Endodermal cell (in vitro differentiated cells): ENCODE data around the gene ZNF543. TPM values are rescaled to one million over a fixed set of nuclear protein-coding genes. Genes with fewer than 3 reads are reported as not detected.

Experiments used
- DNase-seq: peaks from one replicate; pipeline ENCODE4 v3.0.0-alpha.2; 2017
- H3K27ac ChIP-seq: 2 replicates; pipeline ENCODE4 v1.5.1; 2013; ENCODE audit warnings: mild to moderate bottlenecking, low read depth, low read length, moderate library complexity
- H3K27me3 ChIP-seq: 2 replicates; pipeline ENCODE4 v1.6.1; 2013; ENCODE audit warnings: mild to moderate bottlenecking, low read length, moderate library complexity; ENCODE audit not compliant: insufficient read depth, control insufficient read depth, poor library complexity, severe bottlenecking
- H3K36me3 ChIP-seq: 2 replicates; pipeline ENCODE4 v1.7.0; 2013; ENCODE audit warnings: mild to moderate bottlenecking, low read length, moderate library complexity; ENCODE audit not compliant: control insufficient read depth, insufficient read depth
- H3K4me1 ChIP-seq: one replicate; pipeline ENCODE4 v1.7.0; 2013; ENCODE audit warnings: low read length; ENCODE audit not compliant: control insufficient read depth, insufficient read depth
- H3K4me3 ChIP-seq: 2 replicates; pipeline ENCODE4 v1.5.1; 2013; ENCODE audit warnings: mild to moderate bottlenecking, low read length, moderate library complexity
- H3K9ac ChIP-seq: 2 replicates; pipeline ENCODE4 v1.6.1; 2013; ENCODE audit warnings: mild to moderate bottlenecking, low read length, moderate library complexity; ENCODE audit not compliant: poor library complexity, severe bottlenecking; ENCODE audit errors: extremely low read depth
- H3K9me3 ChIP-seq: 2 replicates; pipeline ENCODE4 v1.6.1; 2013; ENCODE audit warnings: mild to moderate bottlenecking, low read length, moderate library complexity; ENCODE audit not compliant: control insufficient read depth
- H3K27ac Mint-ChIP-seq: 2 replicates; pipeline ENCODE4 v1.8.0; 2020; ENCODE audit warnings: mixed read lengths
- H3K27me3 Mint-ChIP-seq: 2 replicates; pipeline ENCODE4 v1.8.0; 2021; ENCODE audit warnings: mild to moderate bottlenecking, mixed read lengths; ENCODE audit not compliant: insufficient read depth
- H3K36me3 Mint-ChIP-seq: 2 replicates; pipeline ENCODE4 v1.8.0; 2020; ENCODE audit warnings: low read depth, mixed read lengths
- H3K4me1 Mint-ChIP-seq: 2 replicates; pipeline ENCODE4 v1.8.0; 2020; ENCODE audit warnings: mixed read lengths
- H3K4me3 Mint-ChIP-seq: 2 replicates; pipeline ENCODE4 v1.8.0; 2020; ENCODE audit warnings: mild to moderate bottlenecking, moderate library complexity, mixed read lengths
- H3K9me3 Mint-ChIP-seq: 2 replicates; pipeline ENCODE4 v1.8.0; 2020; ENCODE audit warnings: mild to moderate bottlenecking, mixed read lengths
- whole genome bisulfite sequencing, 2 experiments: methylation state at CpG; one replicate each; pipeline versions ENCODE4 v1.1.5 to v1.1.7; 2013; ENCODE audit warnings: missing lambda C conversion rate in 2 of 2, mixed read lengths in 1 of 2; ENCODE audit not compliant: insufficient coverage in 1 of 2, insufficient read length in 1 of 2; 5-methylcytosine and 5-hydroxymethylcytosine counted together
- total RNA-seq, 2 donors: library from RNA; stranded (reverse); fragmentation: NEBNext Ultra II Directional in 1 of 2; extraction: Animal tissue kit (Norgen Biotek cat#: 25700) in 1 of 2; gene quantifications; 2 replicates in 1 of 2; 3 replicates in 1 of 2; pipeline ENCODE4 v1.2.1, GENCODE V29; 2021
- TF ChIP-seq, protein P1 (sequence below): fragments of 200-600 bp; sonication (generic); conservative IDR thresholded peaks from 2 replicates; pipeline ENCODE4 v1.5.0; 2021; ENCODE audit warnings: antibody characterized with exemption, mild to moderate bottlenecking

Gene ZNF543
- total RNA-seq, 2 donors from 2014 or later = 6.2 to 13.4 TPM

DNA sequence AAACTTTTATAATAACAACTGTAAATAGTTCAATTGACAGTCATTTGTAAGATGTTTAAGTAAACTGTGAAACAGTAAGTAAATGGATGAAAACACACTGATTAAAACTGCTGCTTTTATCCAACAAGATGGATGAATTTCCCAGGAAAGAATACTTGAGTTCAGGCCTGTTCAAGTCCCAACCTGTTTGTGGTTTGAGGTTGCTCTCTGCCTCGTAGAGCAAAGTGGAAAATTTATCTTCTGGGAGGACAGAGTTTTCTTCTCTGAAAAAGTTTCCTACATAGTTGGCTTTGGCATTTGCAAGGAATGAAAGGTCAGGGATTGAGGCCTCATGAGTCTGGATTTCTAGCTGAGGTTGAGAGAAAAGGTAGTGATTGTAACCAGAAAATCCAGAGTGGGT is 15.2 kb upstream of the ZNF543 start:
- Histone ChIP-seq H3K27me3 (no peaks in the 10 kb centered on the region), H3K9ac (no peak overlapping the region), H3K9me3 (no peaks in the 10 kb centered on the region), H3K27ac (no peak overlapping the region), H3K4me1 (no peaks in the 10 kb centered on the region), H3K36me3 (peaks cover 47% of the 10 kb centered on the region), H3K4me3 (no peak overlapping the region)
- Mint-ChIP-seq H3K27me3 (no peaks in the 10 kb centered on the region), H3K4me3 (no peak overlapping the region), H3K27ac (no peak overlapping the region), H3K9me3 (peaks cover 19% of the 10 kb centered on the region), H3K36me3 (peaks cover 34% of the 10 kb centered on the region), H3K4me1 (no peaks in the 10 kb centered on the region)
- TF ChIP-seq, protein P1, sequence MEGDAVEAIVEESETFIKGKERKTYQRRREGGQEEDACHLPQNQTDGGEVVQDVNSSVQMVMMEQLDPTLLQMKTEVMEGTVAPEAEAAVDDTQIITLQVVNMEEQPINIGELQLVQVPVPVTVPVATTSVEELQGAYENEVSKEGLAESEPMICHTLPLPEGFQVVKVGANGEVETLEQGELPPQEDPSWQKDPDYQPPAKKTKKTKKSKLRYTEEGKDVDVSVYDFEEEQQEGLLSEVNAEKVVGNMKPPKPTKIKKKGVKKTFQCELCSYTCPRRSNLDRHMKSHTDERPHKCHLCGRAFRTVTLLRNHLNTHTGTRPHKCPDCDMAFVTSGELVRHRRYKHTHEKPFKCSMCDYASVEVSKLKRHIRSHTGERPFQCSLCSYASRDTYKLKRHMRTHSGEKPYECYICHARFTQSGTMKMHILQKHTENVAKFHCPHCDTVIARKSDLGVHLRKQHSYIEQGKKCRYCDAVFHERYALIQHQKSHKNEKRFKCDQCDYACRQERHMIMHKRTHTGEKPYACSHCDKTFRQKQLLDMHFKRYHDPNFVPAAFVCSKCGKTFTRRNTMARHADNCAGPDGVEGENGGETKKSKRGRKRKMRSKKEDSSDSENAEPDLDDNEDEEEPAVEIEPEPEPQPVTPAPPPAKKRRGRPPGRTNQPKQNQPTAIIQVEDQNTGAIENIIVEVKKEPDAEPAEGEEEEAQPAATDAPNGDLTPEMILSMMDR = no peak
- 45 to 60% methylated on average over 1 of the region's 1 CpG for WGBS, 2 experiments
- DNase-seq = no peak

DNA sequence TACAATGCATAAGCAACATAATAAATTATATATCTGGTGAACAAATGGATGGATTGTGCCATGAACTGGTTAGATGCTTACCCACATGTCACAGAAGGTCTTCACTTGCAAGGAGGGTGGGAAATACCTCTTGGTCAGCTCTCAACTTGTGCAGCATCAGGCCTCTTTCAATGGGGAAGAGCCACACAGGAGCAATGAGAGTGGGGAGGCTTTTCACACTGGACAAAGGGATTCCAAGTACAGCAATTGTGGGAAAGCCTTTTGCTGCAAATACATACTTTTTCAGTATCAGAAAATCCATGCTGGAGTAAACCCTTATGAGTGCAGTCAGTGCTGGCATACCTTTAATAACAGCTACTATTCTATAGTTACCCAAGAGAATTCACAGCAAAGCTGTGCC is 11.8 kb upstream of the ZNF543 start:
- peaks cover 26% of the 10 kb centered on the region for H3K27me3 Mint-ChIP-seq
- H3K4me3 ChIP-seq = no peak overlapping the region
- H3K36me3 ChIP-seq = peaks cover 14% of the 10 kb centered on the region
- H3K4me1 Mint-ChIP-seq = no peaks in the 10 kb centered on the region
- no peak for DNase-seq
- H3K27ac ChIP-seq = no peak overlapping the region
- TF ChIP-seq, protein P1 = no peak
- no peak overlapping the region for H3K4me3 Mint-ChIP-seq
- H3K9me3 ChIP-seq = no peaks in the 10 kb centered on the region
- peaks cover 23% of the 10 kb centered on the region for H3K27me3 ChIP-seq
- H3K9ac ChIP-seq = no peak overlapping the region
- H3K4me1 ChIP-seq = no peaks in the 10 kb centered on the region
- peaks cover 19% of the 10 kb centered on the region for H3K9me3 Mint-ChIP-seq
- H3K27ac Mint-ChIP-seq = no peak overlapping the region
- H3K36me3 Mint-ChIP-seq = peaks cover 9% of the 10 kb centered on the region

DNA sequence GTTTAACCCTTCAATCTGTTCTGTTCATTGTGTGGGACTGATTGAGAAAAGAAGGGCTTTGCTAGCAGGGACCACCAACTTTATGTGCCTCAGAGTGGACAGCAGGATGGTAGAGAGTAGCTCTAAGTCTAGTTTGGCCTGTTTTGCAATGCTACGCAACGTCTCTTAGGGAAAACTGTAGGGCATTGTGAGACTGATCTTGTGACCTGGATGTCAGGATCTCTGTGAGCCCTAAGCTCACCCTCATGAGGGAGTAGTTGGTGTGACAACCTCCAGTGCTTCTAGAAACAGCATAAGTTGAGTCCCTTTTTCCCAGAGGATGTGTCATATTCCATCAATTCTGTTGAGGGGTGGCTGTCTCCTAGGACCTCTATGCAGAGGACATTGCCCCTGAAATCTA is 9.5 kb upstream of the ZNF543 start:
- Histone ChIP-seq H3K27ac (no peak overlapping the region), H3K36me3 (no peaks in the 10 kb centered on the region), H3K4me3 (no peak overlapping the region), H3K4me1 (no peaks in the 10 kb centered on the region), H3K27me3 (peaks cover 45% of the 10 kb centered on the region), H3K9ac (no peak overlapping the region), H3K9me3 (no peaks in the 10 kb centered on the region)
- no peaks in the 10 kb centered on the region for H3K4me1 Mint-ChIP-seq
- H3K36me3 Mint-ChIP-seq = no peaks in the 10 kb centered on the region
- TF ChIP-seq, protein P1 = no peak
- no peak for DNase-seq
- peaks cover 49% of the 10 kb centered on the region for H3K27me3 Mint-ChIP-seq
- WGBS, 2 experiments = 74 to 92% methylated on average over 2 of the region's 2 CpGs
- no peak overlapping the region for H3K27ac Mint-ChIP-seq
- H3K9me3 Mint-ChIP-seq = peaks cover 19% of the 10 kb centered on the region
- H3K4me3 Mint-ChIP-seq = no peak overlapping the region
